Measurements from ENCODE around the gene CLN6. TPM values are rescaled to one million over a fixed set of nuclear protein-coding genes. Genes with fewer than 3 reads are reported as not detected.

The CLN6 gene
- 71.3 and 73.3 TPM in 2 replicates for total RNA-seq
- long read RNA-seq, partial matches to known transcripts: 0 of 3 reads
- long read RNA-seq, other reads (novel, unspliced or antisense): 3 of 3 reads

DNA sequence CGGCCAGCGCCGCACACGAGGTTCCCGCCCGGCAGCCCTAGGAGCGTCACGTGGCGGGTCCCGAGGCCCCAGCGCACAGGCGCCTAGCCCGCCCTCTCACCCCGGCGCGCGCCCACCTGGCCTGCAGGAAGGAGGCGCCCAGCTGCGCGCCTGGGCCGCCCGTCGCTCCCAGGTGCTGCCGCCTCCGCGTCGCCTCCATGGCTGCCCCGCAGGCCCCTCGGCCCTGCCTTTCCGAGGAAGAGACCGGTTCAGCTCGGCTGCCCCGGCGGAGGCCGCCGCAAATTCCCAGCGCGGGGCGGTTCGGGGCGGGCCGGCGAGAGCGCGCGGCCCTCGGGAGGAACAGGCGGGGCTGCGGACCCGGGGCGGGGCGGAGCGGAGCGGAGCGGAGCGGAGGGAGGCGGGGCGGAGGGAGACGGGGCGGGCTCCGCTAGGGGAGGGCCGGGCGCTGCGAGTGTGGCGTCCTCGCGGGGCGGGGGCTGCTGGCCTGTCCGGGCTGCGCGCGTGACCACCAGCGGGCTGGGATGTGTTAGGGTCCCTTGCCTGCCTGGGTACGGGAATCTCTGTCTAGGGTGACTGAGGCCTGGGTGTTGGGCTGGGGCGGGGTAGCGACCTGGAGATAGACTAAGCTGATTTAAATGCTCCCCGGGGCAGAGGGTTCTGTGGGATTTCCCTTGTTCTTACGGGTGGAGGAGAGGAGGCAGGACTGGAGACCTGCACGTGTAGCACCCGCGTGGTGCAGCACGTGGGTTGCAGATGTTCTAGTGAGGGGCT lies at the start of gene CLN6:
TSS of gene CLN6 (minus strand) at position 343 of the 771 bp plus-strand sequence. CDS start at position 199, 144 bp downstream.
- Mint-ChIP-seq H3K27ac (ENCODE audit: unreplicated experiment) (peak within 1 kb of the TSS; percentile 93), H3K27me3 (ENCODE audit: low read depth) (no peaks in the 10 kb centered on the region), H3K4me1 (peaks cover 49% of the 10 kb centered on the region), H3K36me3 (ENCODE audit: low read depth) (peaks cover 3% of the 10 kb centered on the region), H3K9me3 (no peaks in the 10 kb centered on the region), H3K4me3 (peak within 1 kb of the TSS; percentile 94)
- DNase-seq (ENCODE audit: low read depth, low spot score): peak; percentile 73
- TF ChIP-seq, protein P1, sequence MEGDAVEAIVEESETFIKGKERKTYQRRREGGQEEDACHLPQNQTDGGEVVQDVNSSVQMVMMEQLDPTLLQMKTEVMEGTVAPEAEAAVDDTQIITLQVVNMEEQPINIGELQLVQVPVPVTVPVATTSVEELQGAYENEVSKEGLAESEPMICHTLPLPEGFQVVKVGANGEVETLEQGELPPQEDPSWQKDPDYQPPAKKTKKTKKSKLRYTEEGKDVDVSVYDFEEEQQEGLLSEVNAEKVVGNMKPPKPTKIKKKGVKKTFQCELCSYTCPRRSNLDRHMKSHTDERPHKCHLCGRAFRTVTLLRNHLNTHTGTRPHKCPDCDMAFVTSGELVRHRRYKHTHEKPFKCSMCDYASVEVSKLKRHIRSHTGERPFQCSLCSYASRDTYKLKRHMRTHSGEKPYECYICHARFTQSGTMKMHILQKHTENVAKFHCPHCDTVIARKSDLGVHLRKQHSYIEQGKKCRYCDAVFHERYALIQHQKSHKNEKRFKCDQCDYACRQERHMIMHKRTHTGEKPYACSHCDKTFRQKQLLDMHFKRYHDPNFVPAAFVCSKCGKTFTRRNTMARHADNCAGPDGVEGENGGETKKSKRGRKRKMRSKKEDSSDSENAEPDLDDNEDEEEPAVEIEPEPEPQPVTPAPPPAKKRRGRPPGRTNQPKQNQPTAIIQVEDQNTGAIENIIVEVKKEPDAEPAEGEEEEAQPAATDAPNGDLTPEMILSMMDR (conservative IDR thresholded peaks at IDR 0.05): no peak

DNA sequence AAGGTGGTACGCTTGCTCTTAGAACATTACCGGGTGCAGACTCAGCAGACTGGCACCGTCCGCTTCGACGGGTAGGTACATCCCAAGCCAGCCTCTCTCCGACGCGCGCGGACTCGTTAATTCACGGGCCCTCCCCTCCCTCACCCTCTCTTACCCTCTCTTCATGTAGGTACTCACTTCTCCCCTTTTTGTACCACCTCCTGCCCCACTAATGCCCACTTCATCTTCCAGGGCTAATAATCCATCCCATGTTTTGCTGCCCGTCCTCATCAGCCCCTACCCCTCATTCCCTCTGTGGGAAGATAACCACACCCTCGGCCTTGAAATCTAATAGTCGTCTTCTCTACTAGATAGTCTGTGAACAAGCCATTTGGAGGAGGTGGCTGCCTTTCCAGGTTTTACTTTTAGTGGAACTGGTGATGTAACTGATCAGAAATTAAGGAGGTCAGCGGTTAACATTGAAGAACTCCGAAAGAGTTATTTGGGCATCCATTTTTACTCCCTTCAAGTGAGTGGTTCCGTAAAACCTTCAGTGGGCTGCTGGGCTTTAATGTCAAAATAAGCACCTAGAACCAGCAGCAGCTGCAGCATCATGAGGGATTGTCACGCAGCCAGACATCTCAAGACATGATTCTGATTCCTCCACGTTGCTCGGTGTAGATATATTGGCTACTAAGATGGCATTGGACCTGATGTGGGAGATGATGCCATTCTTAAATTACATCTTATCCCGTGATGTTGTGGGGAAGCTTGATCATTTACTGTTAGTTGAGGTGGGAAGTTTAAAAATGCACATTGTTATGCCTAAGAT lies 49.3 kb upstream of the CLN6 start:
- no peaks in the 10 kb centered on the region for H3K27me3 Mint-ChIP-seq (ENCODE audit: low read depth)
- peaks cover 54% of the 10 kb centered on the region for H3K4me1 Mint-ChIP-seq
- TF ChIP-seq, protein P1 (conservative IDR thresholded peaks at IDR 0.05): no peak
- no peaks in the 10 kb centered on the region for H3K36me3 Mint-ChIP-seq (ENCODE audit: low read depth)
- peak overlapping the region; percentile 92 for H3K27ac Mint-ChIP-seq (ENCODE audit: unreplicated experiment)
- peak overlapping the region; percentile 96 for H3K4me3 Mint-ChIP-seq
- DNase-seq (ENCODE audit: low read depth, low spot score): no peak
- H3K9me3 Mint-ChIP-seq: no peaks in the 10 kb centered on the region

DNA sequence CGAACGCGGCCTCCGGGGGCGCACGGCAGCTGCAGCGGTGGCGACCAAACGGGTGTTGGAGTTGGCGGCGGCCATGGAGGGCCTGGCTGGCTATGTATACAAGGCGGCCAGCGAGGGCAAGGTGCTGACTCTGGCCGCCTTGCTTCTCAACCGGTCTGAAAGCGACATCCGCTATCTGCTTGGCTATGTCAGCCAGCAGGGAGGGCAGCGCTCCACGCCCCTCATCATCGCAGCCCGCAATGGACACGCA lies 48.7 kb upstream of the CLN6 start:
- Mint-ChIP-seq H3K27me3 (ENCODE audit: low read depth) (no peaks in the 10 kb centered on the region), H3K4me3 (peak overlapping the region; percentile 96), H3K9me3 (no peaks in the 10 kb centered on the region), H3K27ac (ENCODE audit: unreplicated experiment) (peak overlapping the region; percentile 92), H3K36me3 (ENCODE audit: low read depth) (no peaks in the 10 kb centered on the region), H3K4me1 (peaks cover 54% of the 10 kb centered on the region)
- peak; percentile 65 for DNase-seq (ENCODE audit: low read depth, low spot score)
- TF ChIP-seq, protein P1 (conservative IDR thresholded peaks at IDR 0.05): peak; percentile 60

DNA sequence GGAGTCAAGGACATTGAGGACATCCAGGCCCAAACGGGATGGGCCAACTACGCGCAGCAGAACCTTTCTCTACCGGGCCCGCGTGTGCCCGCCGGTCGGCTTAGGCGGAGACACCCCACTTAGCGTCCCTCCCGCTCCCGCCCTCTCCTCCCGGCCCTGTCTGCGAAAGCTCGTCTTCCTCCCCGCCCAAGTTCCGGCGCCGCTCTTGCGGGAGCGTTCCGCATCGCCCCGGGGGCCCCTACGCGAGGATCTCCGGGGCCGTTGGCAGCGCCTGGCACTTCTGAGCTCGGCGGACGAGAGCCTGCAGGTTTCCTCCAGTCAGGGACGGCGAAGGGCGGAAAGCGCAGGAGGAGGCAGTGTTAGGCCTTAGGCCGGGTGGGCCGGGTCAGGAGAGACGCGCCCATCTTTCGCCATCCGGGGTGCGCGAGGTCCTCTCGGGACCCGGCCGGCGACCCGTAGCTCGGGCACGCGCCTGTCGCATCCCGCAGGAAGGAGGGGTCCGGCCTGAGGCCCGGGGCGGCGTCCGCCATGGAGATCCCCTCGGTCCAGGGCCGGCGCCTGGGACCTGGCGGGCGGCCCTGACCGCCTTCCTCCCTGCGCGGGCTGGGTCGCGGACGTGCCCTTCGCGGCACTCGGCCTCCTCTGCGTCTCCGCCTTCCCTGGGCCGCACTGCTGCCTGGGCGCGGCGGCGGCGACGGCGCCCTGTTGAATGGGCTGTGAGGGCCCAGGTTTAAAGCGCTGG lies 48.2 kb upstream of the CLN6 start, which contains the start of gene FEM1B:
TSS of gene FEM1B (plus strand) at position 143 of the 742 bp plus-strand sequence. CDS start 673 bp downstream, outside the sequence.
- H3K27me3 Mint-ChIP-seq (ENCODE audit: low read depth): no peaks in the 10 kb centered on the region
- H3K36me3 Mint-ChIP-seq (ENCODE audit: low read depth): no peaks in the 10 kb centered on the region
- TF ChIP-seq, protein P1 (conservative IDR thresholded peaks at IDR 0.05): no peak
- peaks cover 54% of the 10 kb centered on the region for H3K4me1 Mint-ChIP-seq
- H3K9me3 Mint-ChIP-seq: no peaks in the 10 kb centered on the region
- peak within 1 kb of the TSS; percentile 96 for H3K4me3 Mint-ChIP-seq
- peak; percentile 75 for DNase-seq (ENCODE audit: low read depth, low spot score)
- H3K27ac Mint-ChIP-seq (ENCODE audit: unreplicated experiment): peak within 1 kb of the TSS; percentile 98

DNA sequence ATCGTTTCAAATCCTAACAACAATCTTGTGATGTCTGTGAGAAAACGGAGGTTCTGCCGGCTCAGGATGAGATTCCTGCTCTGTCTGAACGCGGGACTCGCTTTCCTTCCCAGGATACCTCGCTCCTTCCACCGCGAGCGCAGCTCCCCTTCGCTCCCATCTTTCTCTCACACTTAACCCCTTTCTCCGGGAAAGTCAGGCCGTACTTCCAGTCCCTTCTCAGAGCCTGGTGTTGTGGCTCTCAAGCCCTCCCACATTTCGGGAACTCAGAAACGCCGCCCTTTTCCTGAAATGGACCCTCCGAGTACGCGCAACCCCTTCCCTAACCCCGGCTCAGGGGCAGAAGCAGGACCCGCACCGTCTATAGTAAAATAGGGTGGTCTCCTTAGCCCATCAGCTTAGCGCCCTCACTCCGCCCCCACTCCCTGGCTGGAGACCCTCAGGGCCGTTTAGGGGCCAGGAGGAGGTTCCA lies 47.6 kb upstream of the CLN6 start:
- peak overlapping the region; percentile 96 for H3K4me3 Mint-ChIP-seq
- H3K9me3 Mint-ChIP-seq: no peaks in the 10 kb centered on the region
- no peaks in the 10 kb centered on the region for H3K27me3 Mint-ChIP-seq (ENCODE audit: low read depth)
- H3K36me3 Mint-ChIP-seq (ENCODE audit: low read depth): no peaks in the 10 kb centered on the region
- TF ChIP-seq, protein P1 (conservative IDR thresholded peaks at IDR 0.05): no peak
- no peak for DNase-seq (ENCODE audit: low read depth, low spot score)
- H3K27ac Mint-ChIP-seq (ENCODE audit: unreplicated experiment): peak overlapping the region; percentile 98
- peaks cover 52% of the 10 kb centered on the region for H3K4me1 Mint-ChIP-seq
